HepG2 (cell line): Measurements from ENCODE around the gene PGPEP1. TPM values are rescaled to one million over a fixed set of nuclear protein-coding genes. Genes with fewer than 3 reads are reported as not detected.

Experiments used
- ARID4A ChIP-seq: sonication (generic); formaldehyde crosslinking; IDR thresholded peaks from 2 replicates; pipeline ENCODE4 v1.5.0; 2020; ENCODE audit warnings: mild to moderate bottlenecking, missing genetic modification reagents, borderline replicate concordance
- CEBPG ChIP-seq: IDR thresholded peaks from 2 replicates; pipeline ENCODE4 v1.6.1; 2016
- EED ChIP-seq: sonication (generic); formaldehyde crosslinking; IDR thresholded peaks from 2 replicates; pipeline ENCODE4 v1.5.0; 2020; ENCODE audit warnings: mild to moderate bottlenecking, missing genetic modification reagents
- FOXP1 ChIP-seq, 2 experiments: fragments of 450-650 bp in 1 of 2; IDR thresholded peaks; 2 replicates each; pipeline ENCODE4 v1.6.1; 2017 to 2018; ENCODE audit warnings: antibody characterized with exemption in 1 of 2
- HDAC2 ChIP-seq: sonication (generic); formaldehyde crosslinking; IDR thresholded peaks from 2 replicates; pipeline ENCODE4 v1.4.0; 2020; ENCODE audit warnings: missing genetic modification reagents
- KLF11 ChIP-seq: IDR thresholded peaks from 2 replicates; pipeline ENCODE4 v1.6.1; 2016; ENCODE audit warnings: missing compliant biosample characterization
- MEIS2 ChIP-seq: sonication (generic); formaldehyde crosslinking; IDR thresholded peaks from 2 replicates; pipeline ENCODE4 v1.9.0; 2021; ENCODE audit warnings: mild to moderate bottlenecking, missing genetic modification reagents
- PBX3 ChIP-seq: sonication (generic); formaldehyde crosslinking; IDR thresholded peaks from 2 replicates; pipeline ENCODE4 v1.8.1; 2023; ENCODE audit warnings: missing genetic modification reagents, inconsistent platforms, borderline replicate concordance
- PHF5A ChIP-seq: IDR thresholded peaks from one replicate; pipeline ENCODE4 v1.6.1; 2018; ENCODE audit warnings: low read depth, missing genetic modification reagents; ENCODE audit not compliant: unreplicated experiment
- PHF8 ChIP-seq: sonication (generic); formaldehyde crosslinking; IDR thresholded peaks from 2 replicates; pipeline ENCODE4 v1.5.0; 2020; ENCODE audit warnings: missing genetic modification reagents
- PTBP1 ChIP-seq: fragments of 200-400 bp; formaldehyde crosslinking; IDR thresholded peaks from 2 replicates; pipeline ENCODE4 v1.6.1; 2018; ENCODE audit warnings: low read length, low read depth; ENCODE audit not compliant: poor library complexity, severe bottlenecking
- ZBTB39 ChIP-seq: sonication (generic); formaldehyde crosslinking; IDR thresholded peaks from 2 replicates; pipeline ENCODE4 v1.5.0; 2020; ENCODE audit warnings: missing genetic modification reagents
- ZBTB43 ChIP-seq: sonication (generic); formaldehyde crosslinking; conservative IDR thresholded peaks from 2 replicates; pipeline ENCODE4 v1.4.0; 2020; ENCODE audit warnings: missing genetic modification reagents
- ZFP1 ChIP-seq: IDR thresholded peaks from 2 replicates; pipeline ENCODE4 v1.6.1; 2016
- ZNF432 ChIP-seq: sonication (generic); formaldehyde crosslinking; IDR thresholded peaks from 2 replicates; pipeline ENCODE4 v1.5.0; 2020; ENCODE audit warnings: missing genetic modification reagents, mild to moderate bottlenecking, borderline replicate concordance
- ZNF670 ChIP-seq: sonication (generic); formaldehyde crosslinking; IDR thresholded peaks from 2 replicates; pipeline ENCODE4 v1.8.0; 2022; ENCODE audit warnings: mild to moderate bottlenecking, missing genetic modification reagents, borderline replicate concordance
- ZNF776 ChIP-seq: sonication (generic); formaldehyde crosslinking; IDR thresholded peaks from 2 replicates; pipeline ENCODE4 v1.4.0; 2020; ENCODE audit warnings: mild to moderate bottlenecking, missing genetic modification reagents
- ZSCAN31 ChIP-seq: sonication (generic); formaldehyde crosslinking; IDR thresholded peaks from 2 replicates; pipeline ENCODE4 v1.5.0; 2020; ENCODE audit warnings: low read depth, mild to moderate bottlenecking, missing genetic modification reagents
- polyA plus RNA-seq, 8 experiments: library from polyadenylated mRNA; depleted of rRNA in 3 of 8; stranded (reverse) in 7 of 8; unstranded in 1 of 8; fragments of >200 nt; fragmentation: Illumina TruSeq in 4 of 8; extraction: Trizol in 4 of 8; gene quantifications; 2 replicates each; pipeline versions ENCODE4 v1.2.1 to v1.2.3, GENCODE V29; 2011 to 2016; ENCODE audit warnings: low read depth in 4 of 8, missing spikeins in 1 of 8, mixed read lengths in 1 of 8; ENCODE audit not compliant: insufficient read depth in 1 of 8
- total RNA-seq, 5 experiments: library from RNA; depleted of rRNA; stranded (reverse); fragments of >200 nt; fragmentation: Illumina TruSeq; extraction: Trizol; gene quantifications; 2 replicates each; pipeline ENCODE4 v1.2.3, GENCODE V29; 2016; ENCODE audit warnings: low read depth in 1 of 5
- TF ChIP-seq, protein P1 (sequence below): sonication (generic); formaldehyde crosslinking; IDR thresholded peaks from 2 replicates; pipeline ENCODE4 v1.9.0; 2022; ENCODE audit warnings: low read depth, missing genetic modification reagents

PGPEP1 gene
- total and polyA plus RNA-seq, 2 of the 13 experiments (the other 11 are each of a cell fraction or from before 2014, with no cell fraction given), result 53.1 to 56.6 TPM

GRCh38 chr19:18291590-18292461 is 48.6 kb upstream of the PGPEP1 start (continued):
- peak; percentile 39; the same call in 1 of the 2 replicates for TF ChIP-seq HDAC2 (CRISPR knock-in tag)
- TF ChIP-seq ZSCAN31 (CRISPR knock-in tag), result no peak
- peak; percentile 40; the same call in 1 of the 2 replicates for TF ChIP-seq PHF8 (CRISPR knock-in tag)
- TF ChIP-seq MEIS2 (CRISPR knock-in tag), result no peak
- TF ChIP-seq, protein P1, sequence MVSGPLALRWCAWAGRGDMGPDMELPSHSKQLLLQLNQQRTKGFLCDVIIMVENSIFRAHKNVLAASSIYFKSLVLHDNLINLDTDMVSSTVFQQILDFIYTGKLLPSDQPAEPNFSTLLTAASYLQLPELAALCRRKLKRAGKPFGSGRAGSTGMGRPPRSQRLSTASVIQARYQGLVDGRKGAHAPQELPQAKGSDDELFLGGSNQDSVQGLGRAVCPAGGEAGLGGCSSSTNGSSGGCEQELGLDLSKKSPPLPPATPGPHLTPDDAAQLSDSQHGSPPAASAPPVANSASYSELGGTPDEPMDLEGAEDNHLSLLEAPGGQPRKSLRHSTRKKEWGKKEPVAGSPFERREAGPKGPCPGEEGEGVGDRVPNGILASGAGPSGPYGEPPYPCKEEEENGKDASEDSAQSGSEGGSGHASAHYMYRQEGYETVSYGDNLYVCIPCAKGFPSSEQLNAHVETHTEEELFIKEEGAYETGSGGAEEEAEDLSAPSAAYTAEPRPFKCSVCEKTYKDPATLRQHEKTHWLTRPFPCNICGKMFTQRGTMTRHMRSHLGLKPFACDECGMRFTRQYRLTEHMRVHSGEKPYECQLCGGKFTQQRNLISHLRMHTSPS, result no peak
- no peak for TF ChIP-seq CEBPG (CRISPR knock-in tag)
- no peak for TF ChIP-seq ZNF432
- no peak for TF ChIP-seq PHF5A
- TF ChIP-seq FOXP1 (IDR thresholded peaks at IDR 0.05), result no peak
- peak; percentile 51 for TF ChIP-seq FOXP1 (CRISPR knock-in tag; IDR thresholded peaks at IDR 0.05)
- no peak for TF ChIP-seq ZFP1 (CRISPR knock-in tag)
- no peak for TF ChIP-seq KLF11
- peak; percentile 58; the same call in 1 of the 2 replicates for TF ChIP-seq ARID4A
- no peak for TF ChIP-seq ZNF670 (CRISPR knock-in tag)
- no peak for TF ChIP-seq ZNF776 (CRISPR knock-in tag)
- TF ChIP-seq ZBTB39 (CRISPR knock-in tag), result no peak
- no peak for TF ChIP-seq ZBTB43 (CRISPR knock-in tag)
- TF ChIP-seq PBX3 (CRISPR knock-in tag), result no peak
- no peak for TF ChIP-seq PTBP1
- TF ChIP-seq EED (CRISPR knock-in tag), result no peak
